ENCODE data around the gene NKX2-4. TPM values are rescaled to one million over a fixed set of nuclear protein-coding genes. Genes with fewer than 3 reads are reported as not detected.

The NKX2-4 gene
- total RNA-seq, 1 donor from 2014 or later: not detected

DNA sequence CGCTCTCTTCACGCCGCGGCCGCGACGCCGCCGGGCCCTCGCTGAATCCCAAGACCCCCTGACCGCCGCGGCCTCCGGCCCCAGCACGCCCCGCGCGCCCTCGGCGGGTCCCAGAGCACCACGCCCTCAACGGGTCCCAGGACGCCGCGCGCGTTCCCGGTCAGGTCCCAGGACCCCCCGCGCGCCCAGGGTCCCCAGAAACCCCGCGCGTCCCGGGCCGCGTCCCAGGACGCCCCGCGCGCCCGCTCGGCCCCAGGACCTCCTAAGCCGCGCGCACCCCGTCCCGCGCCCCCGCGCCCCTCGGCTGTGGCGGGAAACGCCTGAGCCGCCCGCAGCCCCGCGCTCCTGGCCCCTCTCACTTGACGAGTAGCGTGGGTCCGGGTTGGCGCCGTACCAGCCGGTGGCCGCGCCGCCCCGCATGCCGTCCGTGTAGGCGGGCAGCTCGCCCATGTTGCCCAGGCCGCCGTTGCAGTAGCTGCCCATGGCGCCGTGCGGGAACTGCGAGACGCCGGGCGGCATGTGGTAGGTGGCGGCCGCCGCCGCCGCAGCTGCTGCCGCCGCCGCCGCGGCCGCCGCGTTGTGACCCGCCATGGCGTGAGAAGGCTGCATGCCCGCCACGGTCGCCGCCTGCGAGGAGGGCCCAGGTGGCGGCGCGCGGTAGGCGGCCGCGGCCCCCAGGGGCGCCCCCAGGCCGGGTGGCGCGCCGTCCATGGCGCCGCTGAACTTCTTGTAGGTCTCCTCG, 556 bp downstream of the NKX2-4 start:
- H3K4me1 Mint-ChIP-seq (ENCODE audit: low read depth, unreplicated experiment): no peaks in the 10 kb centered on the region
- H3K36me3 ChIP-seq (ENCODE audit: insufficient read depth, low read length): no peaks in the 10 kb centered on the region
- H3K27me3 Mint-ChIP-seq (ENCODE audit: low read depth, unreplicated experiment): peaks cover 75% of the 10 kb centered on the region

DNA sequence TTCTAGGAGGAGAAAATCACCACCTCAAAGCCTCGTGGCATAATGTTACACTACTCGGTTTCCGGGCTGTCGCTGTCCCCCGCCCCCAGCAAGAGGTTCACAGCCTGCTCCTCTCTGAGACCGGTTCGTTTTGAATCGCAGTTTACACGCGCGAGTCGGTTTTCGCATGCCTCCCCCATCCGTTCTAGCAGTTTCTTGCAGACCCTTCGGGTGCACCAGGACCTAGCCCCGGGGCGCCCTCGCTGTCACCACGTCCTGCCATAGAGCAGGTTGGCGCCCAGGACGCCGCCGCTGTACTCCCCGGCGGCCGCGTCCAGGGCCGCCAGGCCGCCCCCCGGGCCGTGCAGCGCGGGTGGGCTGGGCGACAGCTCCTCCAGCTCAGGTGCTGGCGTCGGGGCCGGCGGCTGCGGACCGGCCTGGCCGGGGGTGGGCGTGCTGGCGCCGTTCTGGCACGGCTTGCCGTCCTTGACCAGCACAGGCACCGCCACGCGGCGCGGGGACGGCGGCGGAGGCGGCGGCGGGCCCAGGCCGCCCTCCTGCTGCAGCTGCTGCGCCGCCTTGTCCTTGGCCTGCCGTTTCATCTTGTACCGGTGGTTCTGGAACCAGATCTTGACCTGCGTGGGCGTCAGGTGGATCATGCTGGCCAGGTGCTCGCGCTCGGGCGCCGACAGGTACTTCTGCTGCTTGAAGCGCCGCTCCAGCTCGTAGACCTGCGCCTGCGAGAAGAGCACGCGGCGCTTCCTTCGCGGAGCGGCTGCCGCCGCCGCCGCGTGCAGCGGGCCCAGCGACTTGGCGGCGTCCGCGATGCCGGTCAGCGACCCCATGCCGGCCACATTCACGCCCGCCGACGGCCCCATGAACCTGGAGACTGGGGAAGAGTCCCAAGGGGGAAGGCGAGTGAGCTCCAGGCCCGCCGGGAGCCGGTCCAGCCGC, 1.4 kb downstream of the NKX2-4 start:
- no peak for FAIRE-seq

More for the DNA sequence above, 556 bp downstream of the NKX2-4 start:
- Histone ChIP-seq H3K9ac (ENCODE audit: low read length) (no peak overlapping the region), H3K4me1 (ENCODE audit: insufficient read depth, low read length) (no peaks in the 10 kb centered on the region), H4K20me1 (ENCODE audit: insufficient read depth, low read length) (peaks cover 14% of the 10 kb centered on the region), H2AFZ (ENCODE audit: low read depth, low read length) (peak overlapping the region; percentile 55), H3K79me2 (ENCODE audit: insufficient read depth, low read length) (no peaks in the 10 kb centered on the region), H3K27me3 (ENCODE audit: insufficient read depth, low read length) (peaks cover 93% of the 10 kb centered on the region), H3K4me2 (ENCODE audit: low read length) (peak overlapping the region; percentile 26), H3K9me3 (ENCODE audit: insufficient read depth, low read depth, low read length) (no peaks in the 10 kb centered on the region), H3K4me3 (ENCODE audit: insufficient read depth, low read depth, low read length) (no peak overlapping the region), H3K27ac (ENCODE audit: low read depth, low read length) (no peak overlapping the region)
- TF ChIP-seq, protein P1, sequence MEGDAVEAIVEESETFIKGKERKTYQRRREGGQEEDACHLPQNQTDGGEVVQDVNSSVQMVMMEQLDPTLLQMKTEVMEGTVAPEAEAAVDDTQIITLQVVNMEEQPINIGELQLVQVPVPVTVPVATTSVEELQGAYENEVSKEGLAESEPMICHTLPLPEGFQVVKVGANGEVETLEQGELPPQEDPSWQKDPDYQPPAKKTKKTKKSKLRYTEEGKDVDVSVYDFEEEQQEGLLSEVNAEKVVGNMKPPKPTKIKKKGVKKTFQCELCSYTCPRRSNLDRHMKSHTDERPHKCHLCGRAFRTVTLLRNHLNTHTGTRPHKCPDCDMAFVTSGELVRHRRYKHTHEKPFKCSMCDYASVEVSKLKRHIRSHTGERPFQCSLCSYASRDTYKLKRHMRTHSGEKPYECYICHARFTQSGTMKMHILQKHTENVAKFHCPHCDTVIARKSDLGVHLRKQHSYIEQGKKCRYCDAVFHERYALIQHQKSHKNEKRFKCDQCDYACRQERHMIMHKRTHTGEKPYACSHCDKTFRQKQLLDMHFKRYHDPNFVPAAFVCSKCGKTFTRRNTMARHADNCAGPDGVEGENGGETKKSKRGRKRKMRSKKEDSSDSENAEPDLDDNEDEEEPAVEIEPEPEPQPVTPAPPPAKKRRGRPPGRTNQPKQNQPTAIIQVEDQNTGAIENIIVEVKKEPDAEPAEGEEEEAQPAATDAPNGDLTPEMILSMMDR (IDR thresholded peaks at IDR 0.05; ENCODE audit: insufficient read depth, low read depth, low read length): no peak
- peak; percentile 94 for TF ChIP-seq EZH2 (IDR thresholded peaks at IDR 0.05; ENCODE audit: insufficient read depth, low read length)
- H3K36me3 Mint-ChIP-seq (ENCODE audit: low read depth, unreplicated experiment): no peaks in the 10 kb centered on the region
- H3K27ac Mint-ChIP-seq (ENCODE audit: unreplicated experiment): no peak overlapping the region
- H3K9me3 Mint-ChIP-seq (ENCODE audit: unreplicated experiment): peaks cover 8% of the 10 kb centered on the region
- H3K4me3 Mint-ChIP-seq (ENCODE audit: unreplicated experiment): no peak overlapping the region
- DNase-seq (ENCODE audit: low read depth) (no peak), FAIRE-seq (no peak)

More for the DNA sequence above, 1.4 kb downstream of the NKX2-4 start:
- H3K4me3 Mint-ChIP-seq (ENCODE audit: unreplicated experiment): no peak overlapping the region
- peaks cover 2% of the 10 kb centered on the region for H3K36me3 Mint-ChIP-seq (ENCODE audit: low read depth, unreplicated experiment)
- peak; percentile 100 for TF ChIP-seq EZH2 (IDR thresholded peaks at IDR 0.05; ENCODE audit: insufficient read depth, low read length)
- TF ChIP-seq, protein P1 (IDR thresholded peaks at IDR 0.05; ENCODE audit: insufficient read depth, low read depth, low read length): no peak
- Histone ChIP-seq H2AFZ (ENCODE audit: low read depth, low read length) (peak overlapping the region; percentile 55), H3K4me2 (ENCODE audit: low read length) (peak overlapping the region; percentile 24), H3K4me3 (ENCODE audit: insufficient read depth, low read depth, low read length) (no peak overlapping the region), H3K36me3 (ENCODE audit: insufficient read depth, low read length) (no peaks in the 10 kb centered on the region), H3K4me1 (ENCODE audit: insufficient read depth, low read length) (no peaks in the 10 kb centered on the region), H3K27ac (ENCODE audit: low read depth, low read length) (no peak overlapping the region), H4K20me1 (ENCODE audit: insufficient read depth, low read length) (peaks cover 20% of the 10 kb centered on the region), H3K27me3 (ENCODE audit: insufficient read depth, low read length) (peaks cover 95% of the 10 kb centered on the region), H3K9me3 (ENCODE audit: insufficient read depth, low read depth, low read length) (no peaks in the 10 kb centered on the region), H3K9ac (ENCODE audit: low read length) (no peak overlapping the region), H3K79me2 (ENCODE audit: insufficient read depth, low read length) (no peaks in the 10 kb centered on the region)
- peak overlapping the region; percentile 56 for H3K27ac Mint-ChIP-seq (ENCODE audit: unreplicated experiment)
- H3K27me3 Mint-ChIP-seq (ENCODE audit: low read depth, unreplicated experiment): peaks cover 72% of the 10 kb centered on the region
- no peak for DNase-seq (ENCODE audit: low read depth)
- no peaks in the 10 kb centered on the region for H3K4me1 Mint-ChIP-seq (ENCODE audit: low read depth, unreplicated experiment)
- H3K9me3 Mint-ChIP-seq (ENCODE audit: unreplicated experiment): peaks cover 8% of the 10 kb centered on the region

All from astrocyte (in vitro differentiated cells and primary cell).